Activated naive CD4-positive, alpha-beta T cell treated with anti-CD3 and anti-CD28 coated beads, Interleukin-2, amount 10 ng/mL, durations not matched to agents 7 days and 5 days (primary cell): ENCODE data around the gene CEACAM21.
A peak's percentile ranks its signal among the peaks of the same experiment; 100 is the strongest.
"Not testable (repeated sequence)": the region's sequence is repeated elsewhere in the genome, so short reads cannot be mapped to it uniquely, and the experiment has no call there.

Experiments
- CTCF ChIA-PET: fragments of 350-600 bp; sonication (Branson Sonifier 250); formaldehyde crosslinking; loops from one replicate; lab custom pipeline; 2021; ENCODE audit warnings: antibody characterized with exemption; lab: Charles Lee
- DNase-seq: peaks from one replicate; pipeline ENCODE4 v3.0.0-alpha.2; 2020
- H3K27ac Mint-ChIP-seq: one replicate; pipeline ENCODE4 v1.8.0; 2021; ENCODE audit warnings: mild to moderate bottlenecking, moderate library complexity, mixed read lengths
- H3K27me3 Mint-ChIP-seq: one replicate; pipeline ENCODE4 v1.8.0; 2021; ENCODE audit warnings: mild to moderate bottlenecking, mixed read lengths
- H3K36me3 Mint-ChIP-seq: one replicate; pipeline ENCODE4 v1.8.0; 2021; ENCODE audit warnings: mixed read lengths
- H3K4me1 Mint-ChIP-seq: one replicate; pipeline ENCODE4 v1.8.0; 2021; ENCODE audit warnings: mixed read lengths
- H3K4me3 Mint-ChIP-seq: one replicate; pipeline ENCODE4 v1.8.0; 2021; ENCODE audit warnings: mild to moderate bottlenecking, moderate library complexity, mixed read lengths
- H3K9me3 Mint-ChIP-seq: one replicate; pipeline ENCODE4 v1.8.0; 2021; ENCODE audit warnings: mixed read lengths

Gene CEACAM21

DNA sequence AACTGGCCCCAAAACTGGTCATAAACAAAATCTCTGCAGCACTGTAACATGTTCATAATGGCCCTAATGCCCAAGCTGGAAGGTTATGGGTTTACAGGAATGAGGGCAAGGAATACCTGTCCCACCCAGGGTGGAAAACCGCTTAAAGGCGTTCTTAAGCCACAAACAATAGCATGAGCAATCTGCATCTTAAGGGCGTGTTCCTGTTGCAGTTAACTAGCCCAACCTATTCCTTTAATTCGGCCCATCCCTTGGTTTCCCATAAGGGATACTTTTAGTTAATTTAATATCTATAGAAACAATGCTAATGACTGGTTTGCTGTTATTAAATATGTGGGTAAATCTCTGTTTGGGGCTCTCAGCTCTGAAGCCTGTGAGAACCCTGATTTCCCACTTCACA lies 5.1 kb downstream of the CEACAM21 start:
- not testable (repeated sequence) for H3K27ac Mint-ChIP-seq, H3K4me3 Mint-ChIP-seq, H3K27me3 Mint-ChIP-seq, DNase-seq
- peaks cover 89% of the 10 kb centered on the region for H3K36me3 Mint-ChIP-seq
- CTCF ChIA-PET, result interaction anchor here (1.0 to 1.6 kb wide), 4 partner anchors 10 to 132 kb away, joined by 3 to 5 read pairs (median 4); no protein-coding TSS in a partner anchor
- H3K9me3 Mint-ChIP-seq, result peaks cover 32% of the 10 kb centered on the region
- H3K4me1 Mint-ChIP-seq, result peaks cover 16% of the 10 kb centered on the region

DNA sequence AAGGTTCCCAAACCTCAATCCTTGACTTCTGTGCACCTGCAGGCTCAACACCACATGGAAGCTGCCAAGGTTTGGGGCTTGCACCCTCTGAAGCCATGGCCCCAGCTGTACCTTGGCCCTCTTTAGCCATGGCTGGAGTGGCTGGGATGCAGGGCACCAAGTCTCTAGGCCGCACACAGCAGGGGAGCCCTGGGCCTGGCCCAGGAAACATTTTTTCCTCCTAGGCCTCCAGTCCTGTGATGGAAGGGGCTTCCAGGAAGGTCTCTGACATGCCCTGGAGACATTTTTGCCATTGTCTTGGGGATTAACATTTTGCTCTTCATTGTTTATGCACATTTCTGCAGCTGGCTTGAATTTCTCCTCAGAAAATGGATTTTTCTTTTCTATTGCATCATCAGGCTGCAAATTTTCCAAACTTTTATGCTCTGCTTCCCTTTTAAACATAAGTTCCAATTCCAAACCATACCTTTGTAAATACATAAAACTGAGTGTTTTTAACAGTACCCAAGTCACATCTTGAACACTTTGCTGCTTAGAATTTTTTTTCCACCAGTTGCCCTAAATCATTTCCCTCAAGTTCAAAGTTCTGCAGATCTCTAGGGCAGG lies 6.7 kb downstream of the CEACAM21 start:
- H3K27me3 Mint-ChIP-seq, H3K4me3 Mint-ChIP-seq, DNase-seq, H3K4me1 Mint-ChIP-seq, H3K27ac Mint-ChIP-seq, CTCF ChIA-PET: not testable (repeated sequence)
- H3K9me3 Mint-ChIP-seq, result peaks cover 32% of the 10 kb centered on the region
- peaks cover 82% of the 10 kb centered on the region for H3K36me3 Mint-ChIP-seq

DNA sequence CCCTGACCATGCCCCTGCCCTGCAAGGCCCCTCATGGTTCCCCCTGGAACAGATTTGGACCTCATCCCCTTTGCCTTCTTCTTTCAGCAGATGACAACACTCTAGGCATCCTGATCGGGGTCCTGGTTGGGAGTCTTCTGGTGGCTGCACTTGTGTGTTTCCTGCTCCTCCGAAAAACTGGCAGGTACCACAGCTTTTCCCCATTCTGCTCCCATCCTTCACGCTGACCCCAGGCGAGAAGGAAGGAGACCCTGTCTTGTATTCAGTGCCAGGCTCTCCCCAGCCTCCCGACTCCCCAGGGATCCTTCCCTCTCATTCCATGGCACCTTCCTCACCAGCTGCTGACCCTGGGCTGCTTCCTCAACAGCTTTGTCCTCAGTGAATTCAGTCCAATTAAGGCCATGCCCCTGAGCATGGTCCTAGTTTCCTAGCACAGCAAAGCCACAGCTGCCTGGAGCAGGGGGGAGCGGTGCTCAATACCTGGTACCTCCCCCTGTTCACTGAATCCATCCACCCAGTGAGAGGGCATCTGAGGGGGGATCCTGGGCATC lies 8.4 kb downstream of the CEACAM21 start:
- H3K36me3 Mint-ChIP-seq, result peaks cover 76% of the 10 kb centered on the region
- no peak overlapping the region for H3K4me3 Mint-ChIP-seq
- no peak overlapping the region for H3K27ac Mint-ChIP-seq
- DNase-seq, result no peak
- H3K4me1 Mint-ChIP-seq, result no peaks in the 10 kb centered on the region
- CTCF ChIA-PET, result interaction anchor here (0.7 kb wide), 1 partner anchor 134 kb away, joined by 3 read pairs; no protein-coding TSS in a partner anchor
- no peaks in the 10 kb centered on the region for H3K27me3 Mint-ChIP-seq
- peaks cover 32% of the 10 kb centered on the region for H3K9me3 Mint-ChIP-seq

- CTCF ChIA-PET, result no interaction called here
- no peak overlapping the region for H3K27ac Mint-ChIP-seq
Observed at GRCh38 chr19:41584931-41585330, 9.0 kb downstream of the CEACAM21 start.

DNA sequence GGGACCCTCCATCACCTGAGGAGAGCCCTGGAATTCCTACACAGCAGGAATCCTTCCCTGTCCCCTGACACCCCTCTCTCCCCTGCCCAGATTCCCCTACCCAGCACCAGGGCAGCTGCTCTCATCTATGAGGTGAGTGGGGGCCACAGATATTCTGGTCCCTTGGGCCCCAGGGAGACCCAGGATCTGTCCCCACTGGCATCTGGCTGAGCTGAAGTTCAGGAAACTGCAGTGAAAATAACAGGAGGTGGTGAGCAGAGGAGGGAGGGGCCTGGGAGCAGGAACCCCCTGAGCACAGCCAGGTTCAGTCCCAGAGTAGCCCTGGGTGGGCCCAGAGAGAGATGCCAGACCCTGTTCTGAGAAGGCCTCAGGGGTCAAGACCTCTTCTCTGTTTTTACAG lies 10.1 kb downstream of the CEACAM21 start:
- Mint-ChIP-seq H3K4me1 (no peaks in the 10 kb centered on the region), H3K27ac (no peak overlapping the region), H3K36me3 (peaks cover 59% of the 10 kb centered on the region), H3K4me3 (no peak overlapping the region), H3K27me3 (peaks cover 4% of the 10 kb centered on the region), H3K9me3 (peaks cover 21% of the 10 kb centered on the region)
- no peak for DNase-seq
- CTCF ChIA-PET, result interaction anchor here (1.2 kb wide), 1 partner anchor 16 kb away, joined by 3 read pairs; no protein-coding TSS in a partner anchor

More at GRCh38 chr19:41584931-41585330, 9.0 kb downstream of the CEACAM21 start:
- H3K4me1 Mint-ChIP-seq, result no peaks in the 10 kb centered on the region
- H3K27me3 Mint-ChIP-seq, result peaks cover under 1% of the 10 kb centered on the region
- peaks cover 70% of the 10 kb centered on the region for H3K36me3 Mint-ChIP-seq
- H3K4me3 Mint-ChIP-seq, result no peak overlapping the region
- DNase-seq, result no peak
- peaks cover 32% of the 10 kb centered on the region for H3K9me3 Mint-ChIP-seq

DNA sequence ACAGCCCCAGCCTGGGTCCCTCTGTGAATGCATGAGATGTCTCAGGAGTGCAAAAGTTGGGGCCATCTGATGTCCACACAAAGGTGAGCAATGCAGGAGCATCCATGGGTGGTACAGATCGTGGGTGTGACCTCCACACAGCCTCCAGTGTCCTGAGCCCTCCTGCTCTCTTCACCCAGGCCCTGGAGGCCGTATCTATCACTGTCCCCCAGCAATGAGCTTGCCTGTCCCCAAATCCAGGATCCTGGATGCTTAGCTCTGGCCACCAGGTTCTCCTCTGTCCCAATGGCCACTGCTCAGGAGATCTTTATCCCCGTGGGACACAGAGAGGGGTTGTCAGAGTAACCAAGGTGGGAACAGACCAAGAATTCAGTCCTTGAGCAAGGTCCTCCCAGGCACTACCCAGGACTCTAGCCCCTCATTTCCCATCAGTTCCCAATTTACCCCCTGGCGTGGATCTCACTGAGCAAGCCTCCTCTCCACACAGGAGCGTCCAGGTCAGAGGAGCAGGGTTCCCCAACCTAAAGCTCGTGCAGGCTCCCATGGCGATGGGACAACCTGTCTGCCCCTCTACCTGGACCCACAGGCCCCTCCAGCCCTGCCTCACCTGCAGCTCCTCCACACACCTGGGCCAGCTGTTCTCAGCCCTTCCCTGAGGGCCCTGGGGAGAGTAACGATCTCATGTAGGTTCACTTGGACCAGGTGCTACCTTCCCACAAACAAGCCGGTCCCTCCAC lies 11.3 kb downstream of the CEACAM21 start:
- Mint-ChIP-seq H3K36me3 (peaks cover 47% of the 10 kb centered on the region), H3K4me3 (no peak overlapping the region)

GRCh38 chr19:41587838-41588210 lies 11.9 kb downstream of the CEACAM21 start:
- Mint-ChIP-seq H3K9me3 (peaks cover 5% of the 10 kb centered on the region), H3K4me1 (no peaks in the 10 kb centered on the region), H3K27me3 (peaks cover 15% of the 10 kb centered on the region), H3K4me3 (no peak overlapping the region), H3K27ac (no peak overlapping the region), H3K36me3 (peaks cover 41% of the 10 kb centered on the region)
- DNase-seq, result no peak
- CTCF ChIA-PET, result interaction anchor here (0.9 kb wide), 1 partner anchor 9 kb away, joined by 5 read pairs; no protein-coding TSS in a partner anchor

More for the DNA sequence above, 11.3 kb downstream of the CEACAM21 start:
- H3K27ac Mint-ChIP-seq, result no peak overlapping the region
- no peak for DNase-seq
- peaks cover 11% of the 10 kb centered on the region for H3K27me3 Mint-ChIP-seq
- H3K9me3 Mint-ChIP-seq, result peaks cover 9% of the 10 kb centered on the region
- H3K4me1 Mint-ChIP-seq, result no peaks in the 10 kb centered on the region
- CTCF ChIA-PET, result interaction anchor here (0.9 kb wide), 1 partner anchor 10 kb away, joined by 5 read pairs; no protein-coding TSS in a partner anchor

DNA sequence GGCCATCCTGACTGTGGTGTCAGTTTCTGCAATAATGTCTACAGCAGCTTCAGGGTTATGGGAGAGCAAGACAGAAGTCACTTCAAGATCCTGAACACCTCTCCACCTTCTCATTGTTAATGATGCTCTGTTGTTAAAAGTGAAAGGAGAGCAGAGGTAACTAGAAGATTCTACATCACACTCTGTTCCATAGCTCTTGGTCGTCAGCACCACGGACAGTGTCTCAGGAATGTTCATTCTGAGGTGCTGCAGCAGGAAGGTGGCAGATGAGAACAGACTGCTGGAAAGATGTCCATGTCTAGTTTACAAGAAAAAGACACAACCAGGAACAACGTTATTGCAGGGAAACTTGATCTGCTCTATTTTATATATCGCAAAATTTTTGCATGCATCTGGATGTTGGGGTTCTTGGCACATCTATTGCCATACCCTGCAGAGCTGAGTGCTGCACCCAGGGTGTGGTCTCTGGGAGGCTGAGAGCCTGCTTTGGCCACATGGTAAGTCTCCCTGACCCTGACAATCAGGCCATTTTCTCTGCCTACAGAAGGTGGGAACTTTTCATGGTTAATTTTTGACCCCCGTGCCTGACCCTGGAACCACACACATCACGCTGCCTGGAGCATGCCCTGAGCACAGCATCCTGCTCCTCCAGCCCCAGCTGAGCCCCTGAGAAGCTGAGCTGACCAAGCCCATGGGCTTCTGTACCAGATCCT lies 12.7 kb downstream of the CEACAM21 start:
- Mint-ChIP-seq H3K27me3 (peaks cover 15% of the 10 kb centered on the region), H3K4me3 (no peak overlapping the region), H3K9me3 (no peaks in the 10 kb centered on the region), H3K36me3 (peaks cover 33% of the 10 kb centered on the region), H3K4me1 (no peaks in the 10 kb centered on the region), H3K27ac (peak overlapping the region; percentile 77)
- DNase-seq, result peak; percentile 68
- CTCF ChIA-PET, result no interaction called here

DNA sequence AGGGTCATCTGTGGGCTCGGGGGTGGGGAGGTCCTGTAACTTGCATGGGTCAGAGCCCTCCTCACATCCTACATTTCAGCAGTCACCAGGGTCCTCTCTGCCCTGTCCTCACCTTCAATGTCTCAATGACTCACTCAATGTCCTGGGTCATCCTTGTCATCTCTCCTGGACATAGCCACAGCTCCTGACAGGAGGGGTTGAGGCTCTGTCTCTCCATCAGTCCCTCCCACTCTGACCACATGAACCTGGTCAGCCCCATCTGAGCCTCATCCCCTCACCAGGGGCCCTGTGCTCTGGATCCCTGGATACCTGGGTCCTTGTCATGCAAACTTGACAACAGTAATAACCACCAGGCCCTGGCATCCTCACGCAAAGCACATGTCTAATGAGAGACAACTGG lies 13.4 kb downstream of the CEACAM21 start:
- no peak overlapping the region for H3K27ac Mint-ChIP-seq
- DNase-seq, result no peak
- H3K36me3 Mint-ChIP-seq, result peaks cover 27% of the 10 kb centered on the region
- no peak overlapping the region for H3K4me3 Mint-ChIP-seq
- no peaks in the 10 kb centered on the region for H3K9me3 Mint-ChIP-seq
- CTCF ChIA-PET, result no interaction called here
- peaks cover under 1% of the 10 kb centered on the region for H3K4me1 Mint-ChIP-seq
- peaks cover 15% of the 10 kb centered on the region for H3K27me3 Mint-ChIP-seq

GRCh38 chr19:41590936-41591335 lies 15.0 kb downstream of the CEACAM21 start:
- no peak for DNase-seq
- peaks cover 9% of the 10 kb centered on the region for H3K4me1 Mint-ChIP-seq
- H3K36me3 Mint-ChIP-seq, result peaks cover 12% of the 10 kb centered on the region
- no peak overlapping the region for H3K27ac Mint-ChIP-seq
- H3K27me3 Mint-ChIP-seq, result peaks cover 24% of the 10 kb centered on the region
- H3K9me3 Mint-ChIP-seq, result no peaks in the 10 kb centered on the region
- H3K4me3 Mint-ChIP-seq, result no peak overlapping the region
- CTCF ChIA-PET, result interaction anchor here (0.9 to 1.5 kb wide), 4 partner anchors 13 to 142 kb away, joined by 3 to 9 read pairs (median 3); no protein-coding TSS in a partner anchor

DNA sequence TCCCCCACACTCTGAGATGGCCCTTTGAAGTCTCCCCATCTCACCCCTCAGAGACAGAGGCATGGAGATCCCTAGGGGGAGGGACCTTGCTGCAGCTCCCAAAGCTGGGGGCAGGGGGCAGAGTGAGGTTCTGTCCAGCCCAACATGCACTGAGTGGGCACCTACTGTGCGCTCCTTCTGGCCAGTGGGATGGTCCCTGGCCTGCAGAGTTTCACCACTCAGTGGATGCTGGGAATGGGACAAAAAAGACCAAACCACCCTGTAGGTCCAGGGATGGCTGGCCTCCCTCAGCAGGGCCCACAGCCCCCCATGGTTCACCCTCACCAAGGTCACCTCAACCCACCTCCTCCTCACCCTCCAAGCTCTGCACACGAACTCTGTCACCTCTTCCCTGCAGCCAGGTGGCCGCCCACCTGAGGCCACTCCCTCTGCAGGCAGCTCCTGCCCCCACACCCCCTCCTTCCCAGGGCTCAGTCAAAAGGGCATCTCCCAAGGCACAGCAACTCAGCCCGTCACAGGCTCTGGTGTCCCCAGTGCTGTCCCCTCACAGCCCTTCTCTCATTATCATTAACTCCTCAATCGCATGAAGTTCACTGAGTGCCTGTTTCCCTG lies 16.1 kb downstream of the CEACAM21 start:
- peaks cover 9% of the 10 kb centered on the region for H3K4me1 Mint-ChIP-seq
- no peak overlapping the region for H3K27ac Mint-ChIP-seq

DNA sequence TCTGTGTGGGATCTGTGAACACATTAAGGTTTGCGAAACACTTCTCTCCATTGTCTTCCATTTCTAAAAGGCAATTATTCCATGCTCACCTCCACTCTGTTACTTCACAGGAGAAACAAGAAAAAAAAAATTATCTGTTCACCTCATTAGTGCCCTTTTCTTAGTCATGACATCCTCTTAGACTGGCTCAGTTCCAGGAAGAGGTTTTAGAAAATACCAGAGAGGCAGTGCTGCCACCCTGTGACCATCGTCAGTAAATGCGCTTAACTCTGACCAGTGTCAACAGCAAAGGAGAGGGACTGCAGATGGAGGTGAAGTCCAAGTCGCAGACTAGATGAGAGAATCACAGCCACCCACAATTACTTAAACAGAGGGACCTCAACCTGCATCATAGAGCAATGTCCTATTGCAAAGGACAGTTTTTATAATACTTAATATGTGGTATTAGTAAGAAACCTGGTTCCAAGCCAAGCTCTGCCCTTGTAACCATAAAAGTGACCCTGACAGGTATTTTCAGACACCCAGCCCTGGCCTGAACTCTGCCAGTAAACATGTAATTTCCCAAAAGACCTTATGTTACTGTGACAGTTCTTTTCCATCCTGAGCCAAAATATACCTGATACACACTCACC lies 19.4 kb downstream of the CEACAM21 start:
- DNase-seq, result peak; percentile 83
- Mint-ChIP-seq H3K27me3 (peaks cover 41% of the 10 kb centered on the region), H3K36me3 (no peaks in the 10 kb centered on the region), H3K4me3 (no peak overlapping the region), H3K4me1 (peaks cover 12% of the 10 kb centered on the region), H3K27ac (no peak overlapping the region), H3K9me3 (no peaks in the 10 kb centered on the region)
- CTCF ChIA-PET, result interaction anchor here (0.8 to 8.6 kb wide), 8 partner anchors 17 to 164 kb away, joined by 3 to 85 read pairs (median 4); partner anchors contain the start of gene CEACAM21

More for the DNA sequence above, 16.1 kb downstream of the CEACAM21 start:
- no peak overlapping the region for H3K4me3 Mint-ChIP-seq
- CTCF ChIA-PET, result interaction anchor here (3.7 to 8.6 kb wide), 2 partner anchors 28 to 143 kb away, joined by 16 to 85 read pairs; no protein-coding TSS in a partner anchor
- no peaks in the 10 kb centered on the region for H3K9me3 Mint-ChIP-seq
- no peak for DNase-seq
- H3K27me3 Mint-ChIP-seq, result peaks cover 33% of the 10 kb centered on the region
- peaks cover 6% of the 10 kb centered on the region for H3K36me3 Mint-ChIP-seq

- CTCF ChIA-PET, result interaction anchor here (0.8 to 8.6 kb wide), 8 partner anchors 18 to 164 kb away, joined by 3 to 85 read pairs (median 6); partner anchors contain the start of gene CEACAM21
- DNase-seq, result no peak
Observed at GRCh38 chr19:41595890-41596280, 19.9 kb downstream of the CEACAM21 start.

More at GRCh38 chr19:41595890-41596280, 19.9 kb downstream of the CEACAM21 start:
- no peaks in the 10 kb centered on the region for H3K36me3 Mint-ChIP-seq
- no peak overlapping the region for H3K4me3 Mint-ChIP-seq
- peaks cover 46% of the 10 kb centered on the region for H3K27me3 Mint-ChIP-seq
- H3K4me1 Mint-ChIP-seq, result peaks cover 12% of the 10 kb centered on the region
- H3K27ac Mint-ChIP-seq, result no peak overlapping the region
- H3K9me3 Mint-ChIP-seq, result no peaks in the 10 kb centered on the region
